ENCODE data around the gene ZNF268. TPM values are rescaled to one million over a fixed set of nuclear protein-coding genes. Genes with fewer than 3 reads are reported as not detected.

Gene ZNF268
- polyA plus RNA-seq, 3 donors, result 3.3 to 6.0 (median 5.8) TPM

- Mint-ChIP-seq H3K4me3 (no peak overlapping the region), H3K36me3 (no peaks in the 10 kb centered on the region), H3K4me1 (no peaks in the 10 kb centered on the region), H3K27ac (no peak overlapping the region), H3K27me3 (ENCODE audit: low read depth in 3 of 3) (peaks cover 0 to 2% (median 2%) of the 10 kb centered on the region in 3 donors), H3K9me3 (peaks cover 21 to 79% (median 70%) of the 10 kb centered on the region in 7 donors)
- H3K4me1 ChIP-seq (ENCODE audit: control insufficient read depth in 1 of 2, insufficient read depth in 2 of 2, low read length in 2 of 2), result no peaks in the 10 kb centered on the region
- no peak overlapping the region for H3K4me2 ChIP-seq (replicated peaks; ENCODE audit: extremely low read depth, low read length, poor library complexity, severe bottlenecking)
- no peaks in the 10 kb centered on the region for H3K27me3 ChIP-seq (ENCODE audit: control insufficient read depth in 2 of 2, insufficient read depth in 2 of 2, low read length in 2 of 2)
- H3K9me3 ChIP-seq (replicated peaks in 1 of 2; ENCODE audit: control insufficient read depth in 1 of 2, insufficient read depth in 1 of 2, low read length in 2 of 2), result peaks cover 47 to 85% of the 10 kb centered on the region in 2 donors
- no peak for DNase-seq
- H3K36me3 ChIP-seq (replicated peaks in 1 of 2; ENCODE audit: control insufficient read depth in 1 of 2, insufficient read depth in 2 of 2, low read length in 2 of 2), result no peaks in the 10 kb centered on the region
- intact Hi-C loops (cut with micrococcal nuclease), result no loop called here
- H4K20me1 ChIP-seq (ENCODE audit: insufficient read depth, low read length), result no peaks in the 10 kb centered on the region
- no peak overlapping the region for H3K27ac ChIP-seq (ENCODE audit: low read depth in 1 of 2, low read length in 2 of 2)
- H3K9ac ChIP-seq (ENCODE audit: insufficient read depth, low read length, poor library complexity, severe bottlenecking), result no peak overlapping the region
- no peaks in the 10 kb centered on the region for H3K79me2 ChIP-seq (ENCODE audit: insufficient read depth, low read length)
- H3K4me3 ChIP-seq (replicated peaks in 1 of 3; ENCODE audit: low read depth in 2 of 3, low read length in 3 of 3), result no peak overlapping the region
- TF ChIP-seq CTCF (IDR thresholded peaks at IDR 0.05), result no peak
- WGBS (ENCODE audit: insufficient coverage), result 80% methylated on average over 1 of the region's 3 CpGs
- no peak overlapping the region for H2AFZ ChIP-seq (ENCODE audit: insufficient read depth, low read depth, low read length, poor library complexity, severe bottlenecking)
Observed at GRCh38 chr12:133165776-133166175, 15.5 kb upstream of the ZNF268 start.

GRCh38 chr12:133172491-133172890, 8.8 kb upstream of the ZNF268 start:
- H4K20me1 ChIP-seq (ENCODE audit: insufficient read depth, low read length), result no peaks in the 10 kb centered on the region
- H3K27ac Mint-ChIP-seq, result no peak overlapping the region
- H3K27me3 ChIP-seq (ENCODE audit: control insufficient read depth in 2 of 2, insufficient read depth in 2 of 2, low read length in 2 of 2), result no peaks in the 10 kb centered on the region
- H3K79me2 ChIP-seq (ENCODE audit: insufficient read depth, low read length), result no peaks in the 10 kb centered on the region
- H3K4me3 Mint-ChIP-seq, result no peak overlapping the region
- no peaks in the 10 kb centered on the region for H3K36me3 ChIP-seq (replicated peaks in 1 of 2; ENCODE audit: control insufficient read depth in 1 of 2, insufficient read depth in 2 of 2, low read length in 2 of 2)
- intact Hi-C loops (cut with micrococcal nuclease), result no loop called here
- no peak overlapping the region for H3K27ac ChIP-seq (ENCODE audit: low read depth in 1 of 2, low read length in 2 of 2)
- H3K4me1 ChIP-seq (ENCODE audit: control insufficient read depth in 1 of 2, insufficient read depth in 2 of 2, low read length in 2 of 2), result no peaks in the 10 kb centered on the region
- no peak for TF ChIP-seq CTCF (IDR thresholded peaks at IDR 0.05)
- peak overlapping the region in 1 of 3 experiments; percentile 14 for H3K4me3 ChIP-seq (replicated peaks in 1 of 3; ENCODE audit: low read depth in 2 of 3, low read length in 3 of 3)
- no peak for DNase-seq
- H3K27me3 Mint-ChIP-seq (ENCODE audit: low read depth in 3 of 3), result peaks cover 0 to 3% (median 2%) of the 10 kb centered on the region in 3 donors
- 100% methylated on average over 1 of the region's 1 CpG for WGBS (ENCODE audit: insufficient coverage)
- no peak overlapping the region for H2AFZ ChIP-seq (ENCODE audit: insufficient read depth, low read depth, low read length, poor library complexity, severe bottlenecking)
- no peaks in the 10 kb centered on the region for H3K4me1 Mint-ChIP-seq
- peaks cover 26 to 89% (median 77%) of the 10 kb centered on the region in 7 donors for H3K9me3 Mint-ChIP-seq
- H3K4me2 ChIP-seq (replicated peaks; ENCODE audit: extremely low read depth, low read length, poor library complexity, severe bottlenecking), result no peak overlapping the region
- H3K9ac ChIP-seq (ENCODE audit: insufficient read depth, low read length, poor library complexity, severe bottlenecking), result no peak overlapping the region
- H3K36me3 Mint-ChIP-seq, result no peaks in the 10 kb centered on the region
- peaks cover 47 to 85% of the 10 kb centered on the region in 2 donors for H3K9me3 ChIP-seq (replicated peaks in 1 of 2; ENCODE audit: control insufficient read depth in 1 of 2, insufficient read depth in 1 of 2, low read length in 2 of 2)
